GM11168 (cell line): ENCODE results near the gene SCAMP2.
"Not testable (repeated sequence)": the region's sequence is repeated elsewhere in the genome, so short reads cannot be mapped to it uniquely, and the experiment has no call there.

Experiments used
- in situ Hi-C: fragments of 300-500 bp; cut with MboI; formaldehyde crosslinking; loops from one replicate; pipeline ENCODE4 v1.12.0; 2022; ENCODE audit warnings: low sequenced_read_pairs; ENCODE audit not compliant: unreplicated experiment

Gene SCAMP2

DNA sequence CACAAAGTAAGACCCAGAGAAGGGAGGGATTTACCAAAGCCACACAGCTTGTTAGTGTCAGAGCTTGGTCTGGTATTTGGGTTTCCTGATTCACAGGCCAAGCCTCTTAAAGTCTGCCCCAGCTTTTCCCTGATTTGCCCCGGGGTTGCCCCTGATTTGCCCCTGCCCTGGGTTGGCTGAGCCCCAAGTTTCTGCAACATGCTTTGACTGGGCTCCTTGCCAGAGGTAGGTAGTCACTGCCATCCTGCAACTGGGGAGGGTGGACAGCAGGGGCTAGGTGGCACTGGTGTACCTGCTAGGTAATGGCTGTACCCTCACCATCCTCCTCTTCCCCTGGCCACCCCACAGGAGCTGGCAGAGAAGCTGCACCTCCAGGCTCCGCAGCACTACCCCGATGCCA is 19.1 kb upstream of the SCAMP2 start:
- in situ Hi-C loops, result no loop called here

DNA sequence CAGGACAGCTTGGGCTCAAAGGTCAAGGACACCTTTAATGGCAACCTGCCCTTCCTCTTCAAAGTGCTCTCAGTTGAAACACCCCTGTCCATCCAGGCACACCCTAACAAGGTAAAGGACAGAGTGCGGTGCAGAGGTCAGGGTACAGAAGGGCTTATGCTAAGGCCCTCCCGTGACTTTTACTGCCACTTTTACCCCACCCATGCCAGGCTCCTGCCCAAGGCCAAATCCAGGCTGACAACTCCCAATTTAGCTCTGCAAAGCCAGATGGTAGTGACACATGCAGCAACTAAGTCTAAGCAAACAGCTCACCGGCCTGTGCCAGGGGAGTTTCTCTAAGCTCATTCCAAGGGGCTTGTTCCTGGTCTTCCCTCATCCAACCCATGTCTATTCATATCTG is 18.3 kb upstream of the SCAMP2 start:
- in situ Hi-C loops, result no loop called here

DNA sequence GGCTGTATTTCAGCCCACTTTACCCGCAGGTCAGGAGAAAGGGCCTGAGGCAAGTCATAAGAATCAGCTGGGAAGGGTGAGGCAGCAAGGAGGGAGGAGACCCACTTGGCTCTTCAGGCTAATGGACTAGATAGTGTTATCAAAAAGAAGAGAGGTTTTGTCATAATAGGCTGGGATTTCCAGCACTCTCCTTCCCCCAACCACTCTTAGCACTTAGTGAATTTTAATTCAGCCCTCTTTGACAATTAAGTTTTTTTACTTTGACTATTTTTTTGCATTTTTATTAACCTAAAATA is 17.4 kb upstream of the SCAMP2 start:
- in situ Hi-C loops, result no loop called here

DNA sequence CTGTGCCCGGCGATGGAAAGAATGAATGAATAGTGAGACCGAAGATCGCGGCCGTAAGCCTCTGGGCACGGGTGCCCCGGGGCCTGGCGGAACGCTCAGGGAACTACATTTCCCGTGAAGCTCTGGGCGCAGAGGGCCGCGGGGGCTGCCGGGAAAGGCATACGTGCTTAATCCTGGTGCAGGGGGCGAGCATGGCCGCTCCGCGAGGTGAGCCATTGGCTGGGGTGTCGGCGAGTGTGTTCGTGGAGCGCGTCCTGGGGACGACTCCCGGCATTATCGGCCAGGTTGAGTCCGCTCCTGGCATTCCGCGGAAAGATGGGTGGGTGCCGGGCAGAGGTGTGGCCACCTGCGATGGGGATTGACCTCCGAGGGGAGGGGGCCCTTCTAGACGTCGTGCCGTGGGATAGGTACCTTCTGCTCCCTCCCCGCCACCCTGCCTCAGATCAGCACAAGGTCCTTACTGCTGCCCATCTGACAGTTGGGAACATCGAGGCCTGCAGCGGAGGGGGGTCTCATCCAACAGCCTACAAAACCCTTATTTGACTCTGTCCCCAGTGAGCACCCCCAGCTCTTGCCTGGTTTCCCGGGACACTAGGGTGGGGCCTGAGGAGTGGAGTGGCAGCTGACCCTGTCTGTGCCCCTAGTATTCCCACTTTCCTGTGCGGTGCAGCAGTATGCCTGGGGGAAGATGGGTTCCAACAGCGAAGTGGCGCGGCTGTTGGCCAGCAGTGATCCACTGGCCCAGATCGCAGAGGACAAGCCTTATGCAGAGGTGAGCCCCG is 16.9 kb upstream of the SCAMP2 start, which contains the start of gene MPI:
Gene MPI, plus strand, starts transcription at position 160 of the 782 bp plus-strand sequence. Its CDS starts 32 bp downstream, at position 192.
- in situ Hi-C loops, result no loop called here

DNA sequence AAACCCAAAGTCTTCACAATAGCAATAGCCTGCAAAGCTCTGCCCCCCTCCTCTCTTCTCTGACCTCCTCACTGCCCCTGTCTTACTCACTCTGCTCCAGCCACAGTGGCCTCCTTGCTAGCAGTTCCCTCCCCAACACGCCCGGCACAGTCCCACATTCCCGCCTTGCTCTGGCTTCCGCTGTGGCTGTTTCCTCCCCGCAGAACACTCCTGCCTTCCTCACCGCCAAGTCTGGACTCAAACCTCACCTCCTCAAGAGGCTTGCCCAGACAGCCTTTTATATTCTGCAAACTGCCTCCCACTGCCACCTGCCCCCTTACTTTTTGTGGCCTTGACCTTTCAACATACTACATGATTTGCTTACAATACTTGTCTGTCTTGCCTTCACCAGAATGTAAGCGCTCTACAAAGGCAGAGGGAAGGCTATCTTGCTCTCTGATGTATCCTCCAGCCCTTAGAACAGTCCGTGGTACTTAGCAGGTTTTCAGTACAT is 16.3 kb upstream of the SCAMP2 start:
- in situ Hi-C loops, result no loop called here

DNA sequence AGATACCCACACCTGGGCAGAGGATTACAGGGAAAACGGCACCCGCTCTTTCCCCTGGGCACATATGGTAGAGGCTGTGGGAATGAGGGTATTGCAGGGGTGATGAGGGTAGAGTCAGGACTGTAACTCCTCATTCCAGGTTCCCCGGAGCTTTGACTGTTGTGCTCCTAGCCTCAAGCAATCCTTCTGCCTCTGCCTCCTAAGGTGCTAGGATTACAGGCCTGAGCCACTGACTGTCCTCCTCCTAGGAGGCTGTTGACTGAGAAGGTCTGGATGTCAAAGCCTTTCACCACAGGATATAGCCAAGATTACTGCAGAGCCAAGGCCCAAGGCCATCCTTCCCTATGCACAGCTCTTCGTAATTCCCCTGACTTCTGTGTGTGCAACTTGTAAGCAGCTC is 15.6 kb upstream of the SCAMP2 start:
- in situ Hi-C loops, result no loop called here

DNA sequence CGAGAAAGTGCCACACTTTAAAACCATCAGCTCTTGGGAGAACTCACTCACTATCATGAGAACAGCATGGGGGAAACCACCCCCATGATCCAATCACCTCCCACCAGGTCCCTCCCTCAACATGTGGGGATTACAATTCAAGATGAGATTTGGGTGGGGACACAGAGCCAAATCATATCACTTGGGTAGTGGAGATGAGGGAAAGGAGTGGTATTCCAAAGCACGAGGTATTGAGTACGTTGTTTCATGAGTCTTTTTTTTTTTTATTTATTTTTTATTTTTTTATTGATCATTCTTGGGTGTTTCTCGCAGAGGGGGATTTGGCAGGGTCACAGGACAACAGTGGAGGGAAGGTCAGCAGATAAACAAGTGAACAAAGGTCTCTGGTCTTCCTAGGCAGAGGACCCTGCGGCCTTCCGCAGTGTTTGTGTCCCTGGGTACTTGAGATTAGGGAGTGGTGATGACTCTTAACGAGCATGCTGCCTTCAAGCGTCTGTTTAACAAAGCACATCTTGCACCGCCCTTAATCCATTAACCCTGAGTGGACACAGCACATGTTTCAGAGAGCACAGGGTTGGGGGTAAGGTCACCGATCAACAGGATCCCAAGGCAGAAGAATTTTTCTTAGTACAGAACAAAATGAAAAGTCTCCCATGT is 14.5 kb upstream of the SCAMP2 start:
- in situ Hi-C loops, result not testable (repeated sequence)

DNA sequence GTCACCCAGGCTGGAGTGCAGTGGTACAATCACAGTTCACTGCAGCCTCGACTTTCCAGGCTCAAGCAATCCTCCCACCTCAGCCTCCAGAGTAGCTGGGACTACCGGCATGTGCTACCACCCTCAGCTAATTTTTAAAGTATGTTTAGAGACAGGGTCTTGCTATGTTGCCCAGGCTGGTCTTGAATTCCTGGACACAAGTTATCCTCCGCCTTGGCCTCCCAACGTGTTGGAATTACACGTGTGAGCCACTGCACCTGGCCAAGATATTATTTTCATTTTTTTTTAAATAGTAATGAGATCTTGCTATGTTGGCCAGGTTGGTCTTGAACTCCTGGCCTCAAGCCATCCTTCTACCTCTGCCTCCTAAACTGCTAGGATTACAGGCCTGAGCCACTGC is 12.3 kb upstream of the SCAMP2 start:
- in situ Hi-C loops, result no loop called here

DNA sequence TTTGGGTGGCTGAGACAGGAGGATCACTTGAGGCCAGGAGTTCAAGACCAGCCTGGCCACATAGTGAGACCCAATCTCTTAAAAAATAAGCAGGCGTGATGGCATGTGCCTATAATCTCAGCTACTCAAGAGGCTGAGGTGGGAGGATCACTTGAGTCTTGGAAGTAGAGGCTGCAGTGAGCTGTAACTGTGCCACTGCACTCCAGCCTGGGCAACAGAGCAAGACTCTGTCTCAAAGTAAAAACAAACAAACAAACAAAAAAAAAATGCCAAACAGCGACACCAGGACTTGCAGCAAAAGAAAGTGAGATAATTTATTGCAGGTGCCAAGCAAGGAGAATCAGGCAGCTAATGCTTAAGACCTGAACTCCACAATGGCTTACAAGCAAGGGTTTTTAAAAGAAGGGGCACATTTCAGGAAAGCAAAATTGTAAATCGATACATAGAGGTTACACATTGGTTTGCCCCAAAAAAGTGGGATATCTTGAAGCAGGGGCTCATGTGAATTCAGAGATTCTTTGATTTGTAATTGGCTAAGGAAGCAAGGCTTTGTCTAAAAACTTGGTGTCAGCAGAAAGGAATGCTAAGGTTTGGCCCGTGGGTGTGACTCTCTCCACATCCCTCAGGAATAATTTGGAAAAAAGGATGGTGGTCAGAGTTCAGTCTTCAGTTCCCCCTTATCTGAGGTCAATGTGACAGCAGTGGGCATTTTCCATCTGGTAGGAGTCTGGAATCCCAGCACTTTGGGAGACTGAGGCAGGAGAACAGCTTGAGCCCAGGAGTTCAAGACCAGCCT is 11.5 kb upstream of the SCAMP2 start:
- in situ Hi-C loops, result no loop called here

DNA sequence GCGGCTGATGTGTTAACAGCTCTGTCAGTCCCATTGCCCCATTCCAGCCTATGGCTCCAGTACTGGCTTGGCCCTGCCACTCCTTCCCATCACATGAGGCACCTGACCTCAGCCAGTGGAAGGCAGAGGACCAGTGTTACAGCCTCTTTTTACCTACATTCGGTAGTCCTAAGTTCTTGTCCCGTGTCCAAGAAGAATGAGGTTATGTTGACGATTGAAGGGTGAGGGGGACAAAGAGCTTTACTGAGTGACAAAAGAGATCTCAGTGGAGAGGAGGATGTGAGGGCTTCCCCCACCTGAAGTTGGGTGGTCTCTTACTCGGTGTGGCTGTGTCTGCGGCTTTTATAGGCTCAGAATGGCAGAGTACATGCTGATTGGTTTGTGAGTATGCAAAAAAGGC is 9.4 kb upstream of the SCAMP2 start:
- in situ Hi-C loops, result no loop called here

DNA sequence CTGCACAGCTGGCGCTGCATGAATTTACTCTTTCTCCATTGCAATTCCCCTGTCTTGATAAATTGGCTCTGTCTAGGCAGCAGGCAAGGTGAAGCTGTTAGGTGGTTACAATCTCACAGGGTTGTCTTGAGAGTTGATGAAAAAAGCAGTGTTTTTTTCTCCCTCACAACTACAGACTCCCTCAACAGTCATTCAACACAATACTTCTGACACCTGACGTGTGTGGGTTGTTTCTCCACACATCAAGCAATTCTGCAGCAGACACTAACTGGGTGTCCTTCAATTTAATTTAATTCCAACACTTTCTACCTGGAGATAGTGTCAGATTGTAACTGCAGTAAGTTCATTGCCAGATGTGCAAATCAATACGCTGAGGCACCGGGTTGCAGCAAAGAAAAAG is 5.1 kb upstream of the SCAMP2 start:
- in situ Hi-C loops, result no loop called here

DNA sequence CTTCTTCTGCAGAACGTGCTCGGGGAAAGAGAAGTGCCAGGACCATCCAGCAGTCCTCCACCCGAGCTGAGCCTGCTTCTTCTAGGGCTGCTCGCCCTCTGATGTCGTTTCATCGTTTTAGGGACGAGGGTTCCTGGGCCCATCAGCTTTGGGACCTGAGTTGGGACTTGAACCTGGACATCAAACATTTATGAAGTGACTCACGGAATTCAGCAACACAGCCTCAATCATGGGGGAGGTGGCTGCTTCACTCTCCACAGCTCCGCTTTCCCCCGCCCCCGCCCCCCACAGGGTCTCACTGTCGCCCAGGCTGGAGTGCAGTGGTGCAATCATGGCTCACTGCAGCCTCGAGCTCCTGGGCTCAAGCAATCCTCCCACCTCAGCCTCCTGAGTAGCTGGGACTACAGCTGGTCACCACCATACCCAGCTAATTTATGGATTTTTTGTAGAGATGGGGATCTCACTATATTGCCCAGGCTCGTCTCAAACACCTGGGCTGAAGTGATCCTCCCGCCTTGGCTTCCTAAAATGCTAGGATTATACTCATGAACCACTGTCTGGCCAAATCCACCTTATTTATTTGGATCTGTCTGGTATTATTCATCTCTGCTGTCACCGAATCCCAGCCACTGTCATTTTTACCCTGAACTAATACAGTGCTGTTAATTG is 725 bp upstream of the SCAMP2 start:
- in situ Hi-C loops, result no loop called here

DNA sequence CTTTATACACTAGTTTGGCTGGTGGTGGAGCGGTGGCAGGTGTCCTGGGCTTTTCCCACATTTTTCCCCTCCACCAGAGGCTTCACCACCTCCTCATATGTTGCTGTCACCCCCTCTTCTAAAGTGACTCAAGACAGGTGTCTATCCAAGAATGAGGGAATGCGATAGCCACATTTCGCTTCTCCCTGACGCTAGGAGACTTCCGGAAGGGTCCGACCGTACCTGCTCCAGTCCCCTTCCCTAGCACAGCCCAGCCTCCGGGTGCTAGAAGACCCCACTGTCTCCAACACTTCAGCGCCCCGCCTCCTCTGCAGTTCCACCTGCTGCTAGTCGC is 496 bp downstream of the SCAMP2 start:
- in situ Hi-C loops, result no loop called here

DNA sequence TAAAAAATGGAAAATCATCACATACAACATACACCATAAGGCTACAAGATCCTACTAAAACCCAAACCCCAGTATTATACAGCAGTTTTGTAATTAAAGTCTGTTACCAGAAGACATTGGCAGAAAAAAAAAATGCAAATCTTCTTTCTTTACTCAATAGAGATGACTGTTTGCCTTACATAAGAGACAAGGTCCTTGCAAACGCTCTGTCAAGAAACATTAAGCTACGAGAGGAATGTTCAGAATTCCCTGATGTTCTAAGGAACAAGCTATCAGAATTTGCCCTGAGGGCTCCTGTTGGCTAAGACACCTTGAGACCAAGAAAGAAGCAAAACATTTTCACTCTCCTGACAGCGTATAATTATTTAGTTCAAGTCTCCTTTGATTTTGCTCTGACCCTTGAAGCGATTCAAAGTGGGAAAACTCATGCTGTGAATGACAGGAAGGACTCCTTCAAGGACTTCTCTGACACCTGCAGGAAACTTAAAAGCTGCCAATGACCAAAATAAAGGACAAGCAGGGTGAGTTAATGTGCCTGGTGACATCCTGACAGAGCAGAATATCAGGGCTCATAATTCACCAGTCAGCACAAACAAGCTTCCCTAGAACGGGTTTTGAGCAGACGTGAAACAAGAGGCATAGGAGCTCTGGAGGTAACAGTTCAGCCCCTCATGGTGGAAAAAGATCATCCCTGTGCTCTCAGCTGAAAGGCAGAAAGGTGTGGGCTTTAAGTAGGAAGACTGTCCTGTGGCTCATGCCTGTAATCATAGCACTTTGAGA is 2.5 kb downstream of the SCAMP2 start:
- in situ Hi-C loops, result no loop called here

DNA sequence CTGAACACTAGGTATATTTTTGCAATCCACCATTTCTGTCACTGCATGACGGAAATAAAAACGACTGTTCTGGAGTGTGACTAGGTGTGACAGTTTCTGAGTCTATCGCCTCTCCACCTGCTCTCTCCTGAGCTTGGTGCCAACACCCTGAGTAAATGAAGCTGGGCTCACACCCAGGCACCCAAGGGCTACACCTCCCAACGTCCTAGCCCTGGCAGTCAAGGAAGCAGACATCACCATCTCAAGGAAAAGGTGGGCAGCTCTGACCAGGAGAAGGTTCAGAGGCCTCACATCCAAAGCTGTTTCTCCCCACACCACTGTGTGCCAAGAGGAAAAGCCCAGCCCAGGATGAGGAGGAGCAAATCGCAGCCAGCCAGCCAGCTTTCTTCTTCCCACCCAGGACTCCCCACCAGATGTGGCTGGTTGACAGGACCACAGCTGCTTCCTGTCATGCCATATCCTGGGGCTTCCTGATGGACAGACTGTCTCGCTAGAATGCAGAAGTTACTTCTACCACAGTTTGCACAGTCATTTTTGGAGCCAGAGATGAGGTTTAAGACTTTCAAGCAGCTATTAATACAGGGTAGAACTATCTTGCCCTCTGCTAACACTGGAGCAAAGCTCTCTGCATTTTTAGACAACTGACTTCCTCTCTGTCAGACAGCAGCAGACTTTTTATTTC is 3.3 kb downstream of the SCAMP2 start:
- in situ Hi-C loops, result no loop called here

DNA sequence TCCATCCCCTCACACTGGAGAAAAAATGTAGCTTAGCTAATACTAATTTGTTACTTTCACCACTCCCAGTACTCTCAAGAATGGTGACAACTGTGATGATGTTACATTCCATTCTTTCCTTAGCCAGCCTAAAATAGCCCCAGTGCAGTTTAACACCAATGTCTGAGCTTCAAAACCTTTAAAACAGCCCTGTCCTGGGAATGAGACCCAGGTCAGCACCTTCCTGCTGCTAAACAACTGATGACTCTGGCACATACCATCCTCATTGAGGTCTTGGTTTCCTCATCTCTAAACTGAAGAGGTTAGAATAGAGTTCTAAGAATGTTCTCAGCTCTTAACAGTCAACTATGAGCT is 3.8 kb downstream of the SCAMP2 start:
- in situ Hi-C loops, result no loop called here

DNA sequence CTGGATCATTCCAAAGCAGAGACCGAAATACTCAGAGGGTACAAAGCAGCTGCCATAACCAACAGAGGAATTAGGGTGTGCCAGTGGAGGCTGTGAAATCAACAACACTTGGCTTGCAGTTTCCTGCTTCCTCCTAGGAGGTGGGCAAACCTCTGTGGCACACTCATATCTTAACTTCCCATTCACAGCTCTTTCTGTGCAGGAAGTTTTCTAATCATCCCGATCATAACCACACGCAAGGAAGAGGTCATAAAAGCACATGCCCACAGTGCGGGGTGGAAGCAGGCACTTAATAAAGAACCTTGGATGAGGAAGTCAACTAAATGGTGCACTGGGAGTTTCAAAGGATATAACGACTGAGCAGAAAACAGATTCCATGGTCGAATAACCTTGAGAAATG is 5.1 kb downstream of the SCAMP2 start:
- in situ Hi-C loops, result no loop called here

DNA sequence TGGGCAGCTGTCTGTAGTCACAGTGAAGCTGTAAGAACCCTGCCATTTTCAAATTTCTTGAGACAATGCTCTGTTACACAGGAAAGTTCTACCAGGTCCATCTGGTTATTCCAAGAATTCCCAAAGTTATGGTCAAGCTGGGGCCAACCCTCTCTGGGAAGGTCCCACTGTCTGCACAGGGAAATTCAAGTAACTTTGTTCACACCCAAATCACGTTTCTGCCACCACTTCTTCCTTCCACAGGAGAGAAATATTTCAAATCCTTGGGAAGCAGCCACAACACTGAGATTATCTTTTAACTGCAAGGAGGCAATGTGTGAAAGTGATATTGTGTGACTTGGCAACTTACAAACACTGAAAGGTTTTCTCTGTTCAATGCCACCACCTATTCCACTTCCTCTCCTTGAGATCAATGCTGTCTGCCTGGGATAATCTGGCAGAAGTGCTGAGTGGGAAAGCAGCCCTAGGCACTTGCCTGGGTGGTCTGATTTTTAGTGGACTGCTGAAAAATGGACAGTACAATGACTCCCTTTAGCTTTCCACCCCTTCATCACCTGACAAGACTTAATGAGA is 5.6 kb downstream of the SCAMP2 start:
- in situ Hi-C loops, result no loop called here

DNA sequence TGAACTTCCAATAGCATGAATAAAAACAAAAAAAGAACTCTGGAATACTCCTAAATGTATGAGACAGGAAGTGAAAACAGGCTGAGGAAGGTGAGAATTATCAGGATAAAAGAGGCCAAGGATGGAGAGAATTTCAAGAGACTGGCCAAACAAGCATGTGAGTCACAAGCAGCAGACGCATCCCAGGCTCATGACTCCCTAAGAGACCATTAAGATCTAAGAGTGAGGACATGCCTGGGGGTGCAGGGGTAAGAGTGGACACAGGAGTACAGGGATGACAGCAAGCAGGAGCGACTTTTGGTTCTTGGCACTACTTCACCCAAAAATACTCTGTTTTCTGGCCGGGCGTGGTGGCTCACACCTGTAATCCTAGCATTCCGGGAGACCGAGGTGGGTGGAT is 7.1 kb downstream of the SCAMP2 start:
- in situ Hi-C loops, result no loop called here
